HK-2 (cell line): ENCODE results near the gene MYBPH.

Experiments used
- DNase-seq: peaks from one replicate; pipeline ENCODE4 v3.0.0-alpha.2; 2018; ENCODE audit not compliant: unreplicated experiment

MYBPH gene

GRCh38 chr1:203148579-203148978 is 27.0 kb downstream of the MYBPH start:
- no peak for DNase-seq

DNA sequence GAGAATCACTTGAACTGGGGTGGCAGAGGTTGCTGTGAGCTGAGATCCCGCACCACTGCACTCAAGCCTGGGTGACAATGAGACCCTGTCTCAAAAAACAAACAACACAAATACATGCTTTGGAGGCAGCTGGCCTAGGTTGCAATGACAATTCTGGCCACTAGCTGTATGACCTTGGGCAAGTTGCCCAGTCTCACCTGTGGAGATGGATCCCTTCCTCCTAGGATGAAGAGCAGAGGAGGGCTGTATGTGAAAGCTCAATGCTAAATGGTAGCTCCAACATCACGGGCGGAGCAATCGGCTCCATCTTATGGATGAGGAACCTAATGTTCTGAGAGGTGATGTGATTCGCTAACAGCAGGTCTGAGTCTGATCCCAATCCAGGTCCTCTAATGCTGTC is 27.5 kb downstream of the MYBPH start:
- no peak for DNase-seq

DNA sequence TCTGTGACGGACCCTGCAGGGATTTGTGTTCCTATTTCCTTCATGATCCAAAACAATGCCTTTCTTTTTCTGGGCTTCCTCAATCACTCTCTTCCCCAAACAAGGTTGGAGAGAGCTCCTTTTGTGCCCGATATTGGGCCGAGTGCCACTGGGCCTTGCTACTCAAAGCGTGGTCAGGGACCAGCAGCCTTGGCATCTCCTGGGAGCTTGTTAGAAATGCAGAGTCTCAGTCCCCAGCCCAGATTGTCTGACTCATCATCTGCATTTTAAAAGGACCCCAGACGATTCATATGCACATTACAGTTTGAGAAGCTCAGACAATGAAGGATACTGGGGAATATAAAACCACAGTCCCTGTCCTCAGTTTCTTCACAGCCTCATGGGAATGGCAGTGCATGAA is 28.2 kb downstream of the MYBPH start:
- no peak for DNase-seq

GRCh38 chr1:203146537-203146936 is 29.1 kb downstream of the MYBPH start:
- no peak for DNase-seq

DNA sequence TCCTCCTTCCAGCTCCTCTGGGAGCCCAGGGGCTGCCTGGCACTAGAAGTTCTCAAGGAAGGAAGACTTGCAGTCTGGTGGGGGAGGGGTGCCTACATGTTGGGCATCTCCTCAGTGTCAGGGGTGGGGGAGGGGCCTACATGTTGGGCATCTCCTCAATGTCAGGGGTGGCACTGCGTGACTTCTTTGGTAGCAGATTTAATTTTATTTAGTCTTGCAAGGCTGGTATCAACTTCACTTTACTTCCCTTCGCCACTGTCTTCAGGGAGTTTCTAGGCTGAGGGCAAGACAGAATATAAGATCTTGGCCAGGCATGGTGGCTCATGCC is 29.6 kb downstream of the MYBPH start:
- no peak for DNase-seq

DNA sequence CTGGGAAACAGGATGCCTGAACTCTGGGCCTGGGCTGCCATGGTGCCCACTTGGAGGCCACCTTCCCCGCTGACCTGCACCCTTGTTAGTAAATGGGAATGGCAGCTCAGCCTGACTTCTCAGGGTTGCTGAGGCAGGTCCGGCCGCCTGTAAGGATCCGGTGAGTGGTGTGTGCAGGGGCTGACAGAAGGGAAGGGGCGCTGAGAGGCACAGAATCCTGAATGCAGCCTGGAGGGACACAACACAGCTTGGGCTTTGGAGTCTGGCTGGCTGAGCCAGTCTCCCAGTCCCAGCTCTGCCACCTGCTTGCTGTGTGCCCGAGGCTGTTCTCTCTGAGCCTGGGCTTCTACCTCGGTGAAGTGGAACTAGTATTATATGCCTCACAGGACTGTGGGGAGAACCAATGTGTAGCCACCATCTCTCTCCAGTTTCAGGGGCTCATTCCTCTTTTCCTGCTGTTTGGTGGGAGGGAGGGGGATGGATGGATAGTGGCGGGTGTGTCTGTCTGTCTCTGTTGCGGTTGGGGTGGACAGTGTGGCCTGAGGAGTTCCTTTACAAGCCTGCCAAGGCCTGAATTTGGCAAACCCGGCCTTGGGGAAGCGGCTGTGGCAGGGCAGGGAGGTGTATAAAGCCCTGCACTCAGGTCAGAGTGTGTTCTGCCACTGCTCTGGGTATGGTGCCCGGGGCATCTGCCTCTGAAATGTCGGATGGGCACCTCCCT is 30.1 kb downstream of the MYBPH start:
- DNase-seq = no peak

DNA sequence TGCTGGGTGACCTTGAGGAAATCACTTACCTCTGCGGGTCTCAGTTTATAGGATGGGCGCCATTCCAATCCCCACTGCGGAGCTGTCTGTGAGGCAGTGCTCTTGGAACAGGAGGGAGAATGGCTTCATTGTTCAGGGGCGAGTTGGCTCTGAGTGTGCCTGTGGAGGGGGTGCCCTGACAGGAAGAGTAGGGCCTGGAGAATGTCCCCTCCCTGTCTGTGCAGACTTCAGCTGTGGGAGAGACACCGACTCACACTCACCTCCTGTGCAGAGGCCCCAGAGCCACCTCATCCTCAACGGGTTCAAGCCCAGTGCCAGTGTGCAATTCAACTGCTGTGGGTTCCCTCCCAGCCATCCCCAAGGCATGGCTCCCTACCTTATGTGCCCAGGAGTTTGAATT is 31.0 kb downstream of the MYBPH start:
- peak; percentile 59 for DNase-seq

DNA sequence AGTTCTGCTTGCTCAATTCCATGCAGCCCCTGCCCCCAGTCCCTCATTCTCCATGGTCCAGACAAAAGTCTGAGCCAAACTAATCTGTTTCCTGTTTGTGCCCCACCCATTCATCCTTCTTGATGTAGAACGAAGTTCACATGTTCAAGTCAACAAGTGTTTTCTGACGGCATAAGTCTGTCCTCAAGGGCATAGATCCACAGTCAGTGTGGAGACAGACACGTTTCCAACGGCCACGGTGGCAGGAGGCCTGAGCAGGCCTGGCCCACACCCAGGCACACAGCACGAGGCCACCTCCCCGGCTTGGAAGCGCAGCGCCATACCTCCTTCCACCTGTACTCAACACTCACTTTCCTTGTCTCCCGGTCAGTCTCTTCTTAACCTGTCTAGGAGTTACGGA is 32.0 kb downstream of the MYBPH start:
- no peak for DNase-seq

DNA sequence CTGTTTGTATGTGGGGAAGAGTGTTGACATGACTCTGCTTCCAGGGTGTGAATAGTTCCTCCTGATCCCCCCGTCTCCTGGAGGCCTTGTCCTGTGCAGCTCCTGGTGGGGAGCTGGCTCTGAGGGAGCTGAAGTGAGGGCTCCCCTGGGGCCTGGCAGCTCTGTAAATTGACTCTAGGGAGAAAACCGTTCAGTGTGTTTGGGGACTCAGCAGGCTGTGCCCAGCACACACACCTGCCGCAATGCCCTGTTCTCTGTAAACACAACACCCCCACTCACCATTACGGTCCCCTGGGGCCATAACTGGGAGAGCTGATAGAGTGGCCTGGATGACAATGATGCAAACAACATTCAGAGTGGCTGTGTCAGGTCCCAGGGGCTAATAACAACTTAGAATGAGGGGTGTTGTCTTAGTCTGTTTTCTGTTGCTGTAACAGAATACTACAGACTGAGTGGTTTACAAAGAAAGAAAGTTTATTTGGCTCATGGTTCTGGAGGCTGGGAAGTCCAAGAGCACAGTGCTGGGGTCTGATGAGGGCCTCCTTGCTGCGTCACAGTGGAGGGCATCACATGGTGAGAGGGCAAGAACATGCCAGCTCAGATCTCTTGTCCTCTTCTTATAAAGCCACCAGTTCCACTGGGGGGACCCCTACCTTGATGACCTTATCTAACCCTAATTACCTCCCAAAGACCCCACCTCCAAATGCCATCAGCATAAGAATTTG is 32.8 kb downstream of the MYBPH start:
- no peak for DNase-seq

DNA sequence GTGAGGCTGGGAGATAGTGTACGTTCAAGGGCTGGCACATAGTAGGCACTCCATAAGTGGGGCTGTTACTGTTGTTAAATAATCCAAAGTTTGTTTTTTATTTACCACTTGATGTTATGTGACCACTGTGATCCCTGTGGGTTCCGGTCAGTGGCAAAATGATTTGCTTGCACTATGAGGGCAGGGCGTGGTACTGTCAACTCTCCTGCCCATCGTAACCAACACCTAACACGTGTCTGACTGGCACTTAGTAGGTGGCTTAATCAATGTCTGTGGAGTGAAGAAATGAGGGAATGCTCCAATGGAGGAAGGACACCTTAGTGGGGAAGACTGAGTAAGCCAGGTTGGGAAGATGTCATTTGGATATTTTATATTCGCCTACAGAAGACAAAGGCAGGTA is 33.5 kb downstream of the MYBPH start:
- no peak for DNase-seq

DNA sequence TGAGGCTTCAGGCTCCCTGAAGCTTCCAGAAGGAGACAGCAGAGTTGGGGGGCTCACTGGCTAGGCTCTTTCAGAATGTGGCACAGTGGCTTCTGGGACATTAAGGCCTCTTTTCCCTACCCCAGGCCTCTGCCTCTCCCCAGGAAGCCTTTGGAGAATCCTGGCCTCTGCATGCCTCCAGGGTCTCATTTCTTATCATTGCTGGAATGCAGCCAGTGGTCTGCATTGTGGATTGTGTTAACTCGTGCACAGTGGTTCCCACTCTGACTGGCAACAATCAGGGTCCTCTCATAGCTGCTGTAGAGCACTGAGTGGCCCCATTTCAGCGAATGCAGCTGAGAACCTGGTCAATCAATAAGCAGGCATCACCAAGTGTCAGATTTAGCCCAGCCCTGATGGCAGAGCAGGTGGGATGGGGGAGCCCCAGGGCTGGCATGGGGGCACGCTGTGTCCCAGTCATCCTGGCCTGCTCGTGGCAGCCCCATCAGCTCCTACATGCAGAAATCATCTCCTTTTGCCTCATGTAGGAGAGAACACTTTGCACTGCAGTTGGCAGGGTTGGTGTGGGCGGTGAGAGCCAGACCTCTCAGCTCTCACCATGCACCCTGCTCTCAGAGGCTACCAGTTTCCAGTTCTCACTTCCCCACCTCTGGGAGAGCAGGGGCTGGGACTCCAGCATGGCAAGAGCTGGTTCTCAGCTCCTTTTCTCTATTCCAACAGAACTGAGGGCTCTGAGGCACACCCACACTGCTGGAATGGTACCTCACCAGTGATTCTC is 34.7 kb downstream of the MYBPH start:
- DNase-seq = no peak

DNA sequence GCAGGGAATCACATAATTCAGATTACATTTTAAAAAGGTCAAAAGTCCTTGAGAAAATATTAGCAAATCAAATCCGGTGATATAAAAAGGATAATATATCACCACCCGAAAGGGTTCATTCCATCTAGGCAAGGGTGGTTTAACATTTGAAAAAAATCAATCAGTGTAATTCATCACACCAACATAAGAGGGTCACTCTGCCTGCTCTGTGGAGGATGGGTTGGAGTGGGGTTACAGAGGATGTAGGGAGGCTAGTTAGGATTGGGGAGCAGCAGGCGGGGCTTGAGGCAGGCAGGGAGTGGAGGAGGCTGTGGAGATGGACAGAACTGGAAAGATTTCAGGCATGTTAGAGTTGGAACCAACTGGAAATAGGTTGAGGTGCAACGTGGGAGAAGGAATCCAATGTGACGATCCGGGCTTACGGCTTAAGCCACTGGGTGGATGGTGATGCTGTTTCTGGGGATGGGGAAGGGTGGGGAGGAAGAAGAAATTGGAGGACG is 35.6 kb downstream of the MYBPH start:
- DNase-seq = no peak

DNA sequence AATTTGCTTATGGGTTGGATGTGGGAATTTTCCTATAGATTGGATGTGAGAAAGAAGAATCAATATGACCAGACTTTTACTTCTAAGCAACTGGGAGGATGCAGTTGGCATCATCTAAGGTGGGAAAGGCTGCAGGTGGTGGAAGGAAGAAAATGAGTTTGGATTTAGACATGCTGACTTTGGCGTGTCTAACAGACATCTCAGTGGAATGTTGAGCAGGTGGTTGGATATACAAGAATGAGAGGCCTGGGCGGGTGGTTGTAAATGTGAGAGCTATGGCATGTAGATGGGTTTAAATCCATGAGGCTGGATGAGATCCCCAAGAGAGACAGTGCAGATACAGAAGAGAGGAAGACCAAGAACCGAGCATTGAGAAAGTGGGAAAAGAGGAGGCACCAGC is 37.6 kb downstream of the MYBPH start:
- no peak for DNase-seq

DNA sequence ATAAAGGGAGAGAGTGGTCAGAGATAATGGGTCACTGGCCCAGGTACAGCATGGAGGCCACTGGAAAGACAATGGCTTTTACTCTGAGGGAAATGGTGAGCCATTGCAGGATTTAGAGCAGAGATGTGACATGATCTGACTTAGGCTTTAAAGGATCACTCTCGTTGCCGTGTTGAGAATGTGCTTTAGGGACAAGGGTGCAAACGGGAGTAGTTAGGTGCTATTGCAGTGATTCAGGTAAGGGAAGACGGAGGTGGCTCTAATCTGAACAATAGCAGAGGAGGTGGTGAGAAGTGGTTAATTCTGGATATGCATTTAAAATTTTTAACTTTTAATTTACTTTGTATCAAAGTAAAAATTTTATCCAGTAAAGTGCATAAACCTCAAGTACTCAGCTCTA is 38.3 kb downstream of the MYBPH start:
- DNase-seq = no peak

GRCh38 chr1:203136409-203137042 is 39.1 kb downstream of the MYBPH start:
- no peak for DNase-seq

- DNase-seq = peak; percentile 58
Measured at GRCh38 chr1:203135636-203136305, 39.9 kb downstream of the MYBPH start.

GRCh38 chr1:203133970-203134725 is 41.5 kb downstream of the MYBPH start:
- DNase-seq = peak; percentile 37

DNA sequence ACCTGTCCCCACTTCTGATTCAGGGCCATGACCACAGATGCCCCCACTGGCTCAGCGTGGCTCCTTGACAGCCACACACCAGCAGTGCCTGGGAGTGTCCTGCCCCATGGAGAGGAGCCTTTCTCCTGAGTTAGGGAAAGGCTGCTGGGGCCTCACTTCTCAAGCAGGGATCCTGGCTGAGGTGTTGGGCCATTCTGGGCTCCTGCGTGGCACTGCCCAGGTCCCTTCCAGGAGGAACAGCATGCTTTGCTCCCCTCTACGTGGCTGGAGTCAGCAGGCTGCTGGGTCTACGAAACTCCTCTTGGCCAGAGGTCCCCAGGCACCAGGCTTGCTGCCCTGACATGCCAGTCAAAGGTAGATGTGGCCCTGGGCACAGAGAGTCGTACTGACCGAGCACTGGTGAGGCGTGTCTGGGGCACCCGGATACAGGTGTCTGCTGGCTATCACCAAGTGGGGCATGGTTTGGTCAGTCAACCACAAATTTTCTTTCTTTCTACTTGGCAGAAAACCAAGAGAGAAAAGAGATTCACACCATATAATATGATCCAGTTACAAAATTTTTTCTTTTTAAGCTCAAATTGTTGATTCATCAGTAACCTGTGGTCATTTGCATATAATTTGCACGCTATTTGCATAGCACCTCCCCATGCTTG is 44.0 kb downstream of the MYBPH start:
- DNase-seq = no peak

GRCh38 chr1:203130358-203130985 is 45.2 kb downstream of the MYBPH start:
- DNase-seq = no peak
